ENCODE results near the gene THRB. TPM values are rescaled to one million over a fixed set of nuclear protein-coding genes. Genes with fewer than 3 reads are reported as not detected.

Gene THRB
- total RNA-seq, 1 experiment from 2014 or later, result 13.5 TPM

GRCh38 chr3:24199775-24200247, 294.8 kb downstream of the THRB start:
- DNase-seq, result no peak
- CTCF ChIA-PET, result no interaction called here
- no peak for TF ChIP-seq CTCF (IDR thresholded peaks at IDR 0.05; ENCODE audit: unreplicated experiment)
- no peaks in the 10 kb centered on the region for H3K36me3 Mint-ChIP-seq (ENCODE audit: insufficient read depth, unreplicated experiment)
- H3K27me3 Mint-ChIP-seq (ENCODE audit: unreplicated experiment), result no peaks in the 10 kb centered on the region
- BruUV-seq (replicated peaks), result no TSS peak
- H3K27ac Mint-ChIP-seq (ENCODE audit: unreplicated experiment), result no peak overlapping the region
- H3K4me1 Mint-ChIP-seq (ENCODE audit: low read depth, unreplicated experiment), result no peaks in the 10 kb centered on the region
- intact Hi-C loops (cut with micrococcal nuclease; ENCODE audit: unreplicated experiment), result no loop called here
- H3K4me3 Mint-ChIP-seq (ENCODE audit: low read depth, unreplicated experiment), result no peak overlapping the region
- no peaks in the 10 kb centered on the region for H3K9me3 Mint-ChIP-seq (ENCODE audit: low read depth, unreplicated experiment)

- Mint-ChIP-seq H3K4me1 (ENCODE audit: low read depth, unreplicated experiment) (no peaks in the 10 kb centered on the region), H3K36me3 (ENCODE audit: insufficient read depth, unreplicated experiment) (no peaks in the 10 kb centered on the region), H3K27me3 (ENCODE audit: unreplicated experiment) (no peaks in the 10 kb centered on the region), H3K27ac (ENCODE audit: unreplicated experiment) (no peak overlapping the region), H3K4me3 (ENCODE audit: low read depth, unreplicated experiment) (no peak overlapping the region), H3K9me3 (ENCODE audit: low read depth, unreplicated experiment) (no peaks in the 10 kb centered on the region)
- DNase-seq, result no peak
- TF ChIP-seq CTCF (IDR thresholded peaks at IDR 0.05; ENCODE audit: unreplicated experiment), result no peak
- BruUV-seq (replicated peaks), result no TSS peak
- intact Hi-C loops (cut with micrococcal nuclease; ENCODE audit: unreplicated experiment), result no loop called here
- CTCF ChIA-PET, result no interaction called here
Measured at GRCh38 chr3:24199300-24199699, 295.4 kb downstream of the THRB start.

- intact Hi-C loops (cut with micrococcal nuclease; ENCODE audit: unreplicated experiment), result no loop called here
- Mint-ChIP-seq H3K27me3 (ENCODE audit: unreplicated experiment) (no peaks in the 10 kb centered on the region), H3K27ac (ENCODE audit: unreplicated experiment) (no peak overlapping the region), H3K9me3 (ENCODE audit: low read depth, unreplicated experiment) (no peaks in the 10 kb centered on the region), H3K36me3 (ENCODE audit: insufficient read depth, unreplicated experiment) (no peaks in the 10 kb centered on the region), H3K4me1 (ENCODE audit: low read depth, unreplicated experiment) (no peaks in the 10 kb centered on the region), H3K4me3 (ENCODE audit: low read depth, unreplicated experiment) (no peak overlapping the region)
- CTCF ChIA-PET, result interaction anchor here (0.6 kb wide), 1 partner anchor 249 kb away, joined by 4 read pairs; no protein-coding TSS in a partner anchor
- no TSS peak for BruUV-seq (replicated peaks)
- no peak for DNase-seq
- no peak for TF ChIP-seq CTCF (IDR thresholded peaks at IDR 0.05; ENCODE audit: unreplicated experiment)
Measured at GRCh38 chr3:24198728-24199127, 295.9 kb downstream of the THRB start.

- no peak overlapping the region for H3K4me3 Mint-ChIP-seq (ENCODE audit: low read depth, unreplicated experiment)
- no peaks in the 10 kb centered on the region for H3K36me3 Mint-ChIP-seq (ENCODE audit: insufficient read depth, unreplicated experiment)
- no TSS peak for BruUV-seq (replicated peaks)
- intact Hi-C loops (cut with micrococcal nuclease; ENCODE audit: unreplicated experiment), result no loop called here
- H3K4me1 Mint-ChIP-seq (ENCODE audit: low read depth, unreplicated experiment), result no peaks in the 10 kb centered on the region
- no peak for DNase-seq
- CTCF ChIA-PET, result no interaction called here
- no peaks in the 10 kb centered on the region for H3K27me3 Mint-ChIP-seq (ENCODE audit: unreplicated experiment)
- no peaks in the 10 kb centered on the region for H3K9me3 Mint-ChIP-seq (ENCODE audit: low read depth, unreplicated experiment)
- TF ChIP-seq CTCF (IDR thresholded peaks at IDR 0.05; ENCODE audit: unreplicated experiment), result no peak
- H3K27ac Mint-ChIP-seq (ENCODE audit: unreplicated experiment), result no peak overlapping the region
Measured at GRCh38 chr3:24197809-24198208, 296.8 kb downstream of the THRB start.

Measured in Calu3 (cell line).